Measurements from ENCODE around the gene IRF1.
"Not testable (repeated sequence)": the region's sequence is repeated elsewhere in the genome, so short reads cannot be mapped to it uniquely, and the experiment has no call there.

The IRF1 gene

GRCh38 chr5:132445930-132446329 is 44.6 kb downstream of the IRF1 start:
- no peak for DNase-seq (ENCODE audit: low read depth, low spot score)
- H3K27ac ChIP-seq = peak overlapping the region; percentile 88

GRCh38 chr5:132445640-132445923 is 45.0 kb downstream of the IRF1 start:
- peak overlapping the region; percentile 88 for H3K27ac ChIP-seq
- DNase-seq (ENCODE audit: low read depth, low spot score) = no peak

GRCh38 chr5:132444841-132445639 is 45.5 kb downstream of the IRF1 start:
- no peak for DNase-seq (ENCODE audit: low read depth, low spot score)
- H3K27ac ChIP-seq = peak overlapping the region; percentile 88

- DNase-seq (ENCODE audit: low read depth, low spot score) = no peak
- H3K27ac ChIP-seq = no peak overlapping the region
Measured at GRCh38 chr5:132444061-132444460, 46.5 kb downstream of the IRF1 start.

- H3K27ac ChIP-seq = peak overlapping the region; percentile 35
- no peak for DNase-seq (ENCODE audit: low read depth, low spot score)
Measured at GRCh38 chr5:132439521-132440089, 51.0 kb downstream of the IRF1 start.

- peak overlapping the region; percentile 35 for H3K27ac ChIP-seq
- no peak for DNase-seq (ENCODE audit: low read depth, low spot score)
Measured at GRCh38 chr5:132438917-132439316, 51.7 kb downstream of the IRF1 start.

GRCh38 chr5:132438267-132438645 is 52.3 kb downstream of the IRF1 start:
- H3K27ac ChIP-seq; DNase-seq (ENCODE audit: low read depth, low spot score): not testable (repeated sequence)

GRCh38 chr5:132437604-132438266 is 52.8 kb downstream of the IRF1 start:
- H3K27ac ChIP-seq = no peak overlapping the region
- no peak for DNase-seq (ENCODE audit: low read depth, low spot score)

GRCh38 chr5:132436936-132437335 is 53.6 kb downstream of the IRF1 start:
- no peak overlapping the region for H3K27ac ChIP-seq

GRCh38 chr5:132435886-132436285 is 54.7 kb downstream of the IRF1 start:
- no peak overlapping the region for H3K27ac ChIP-seq
- DNase-seq (ENCODE audit: low read depth, low spot score) = no peak

More at GRCh38 chr5:132436936-132437335, 53.6 kb downstream of the IRF1 start:
- no peak for DNase-seq (ENCODE audit: low read depth, low spot score)

- no peak for DNase-seq (ENCODE audit: low read depth, low spot score)
- H3K27ac ChIP-seq = no peak overlapping the region
Measured at GRCh38 chr5:132435447-132435846, 55.1 kb downstream of the IRF1 start.

GRCh38 chr5:132434416-132435286 is 55.9 kb downstream of the IRF1 start:
- no peak overlapping the region for H3K27ac ChIP-seq
- DNase-seq (ENCODE audit: low read depth, low spot score) = no peak

GRCh38 chr5:132433141-132433540 is 57.4 kb downstream of the IRF1 start:
- DNase-seq (ENCODE audit: low read depth, low spot score) = no peak

GRCh38 chr5:132431632-132432031 is 58.9 kb downstream of the IRF1 start:
- no peak for DNase-seq (ENCODE audit: low read depth, low spot score)

More at GRCh38 chr5:132433141-132433540, 57.4 kb downstream of the IRF1 start:
- no peak overlapping the region for H3K27ac ChIP-seq

More at GRCh38 chr5:132431632-132432031, 58.9 kb downstream of the IRF1 start:
- H3K27ac ChIP-seq = no peak overlapping the region
